GM18909 (cell line): Measurements from ENCODE around the gene NEMP1.

ENCODE experiments used
- ATAC-seq: cut with Tn5 transposase; IDR thresholded peaks from one replicate; pipeline ENCODE4 v1.9.1; 2021; ENCODE audit warnings: mild to moderate bottlenecking; ENCODE audit not compliant: unreplicated experiment, poor library complexity

Gene NEMP1

DNA sequence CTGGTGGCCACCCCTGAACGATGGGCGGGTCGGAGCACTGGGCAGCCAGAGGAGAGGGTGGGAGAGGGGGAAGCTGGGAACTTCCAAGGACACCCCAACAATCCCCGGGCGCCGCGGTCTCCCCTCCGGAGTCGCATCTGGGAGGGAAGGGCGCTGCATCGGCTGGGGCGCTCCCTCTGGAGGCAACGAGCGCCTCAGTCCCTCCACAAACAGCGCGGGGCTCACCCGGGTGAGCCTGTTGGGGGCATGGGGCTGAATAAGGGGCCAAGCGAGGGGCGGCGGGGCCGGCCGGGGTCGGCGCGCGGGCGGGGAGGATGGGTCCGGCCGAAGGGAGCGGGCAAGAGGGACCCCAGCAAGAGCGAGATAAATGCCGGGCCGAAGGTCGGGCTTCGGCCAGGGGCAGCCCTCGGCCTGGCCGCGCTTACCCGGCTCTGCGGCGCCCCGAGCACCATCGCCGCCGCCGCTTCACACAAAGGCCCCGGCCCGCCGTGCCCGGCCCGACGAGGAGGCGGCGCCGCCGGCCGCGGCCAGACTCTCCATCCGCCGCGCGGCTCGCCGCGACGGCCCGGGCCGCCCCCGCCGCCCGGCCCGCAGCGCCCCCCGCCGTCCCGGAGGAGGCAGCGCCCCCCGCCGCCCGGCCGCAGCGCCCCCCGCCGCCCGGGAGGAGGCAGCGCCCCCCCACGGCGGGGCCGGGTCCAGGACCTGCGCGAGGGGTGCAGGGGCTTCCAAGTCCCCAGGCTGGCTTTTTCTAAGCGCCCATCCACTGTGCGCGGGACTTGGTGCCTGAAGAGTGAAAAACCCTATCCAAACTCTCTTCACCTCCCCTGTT, 72.4 kb downstream of the NEMP1 start, which contains the start of gene ZBTB39:
TSS of gene ZBTB39 (minus strand) at position 567 of the 829 bp plus-strand sequence. CDS start 1,629 bp downstream, outside the sequence.
- peak; percentile 69 for ATAC-seq
